Measurements from ENCODE around the gene HIGD1A. TPM values are rescaled to one million over a fixed set of nuclear protein-coding genes. Genes with fewer than 3 reads are reported as not detected.

Gene HIGD1A
- total and polyA plus RNA-seq, 9 of the 15 experiments (the other 6 are each of a cell fraction or from before 2014, with no cell fraction given), result 165 to 1,185 (median 333) TPM

DNA sequence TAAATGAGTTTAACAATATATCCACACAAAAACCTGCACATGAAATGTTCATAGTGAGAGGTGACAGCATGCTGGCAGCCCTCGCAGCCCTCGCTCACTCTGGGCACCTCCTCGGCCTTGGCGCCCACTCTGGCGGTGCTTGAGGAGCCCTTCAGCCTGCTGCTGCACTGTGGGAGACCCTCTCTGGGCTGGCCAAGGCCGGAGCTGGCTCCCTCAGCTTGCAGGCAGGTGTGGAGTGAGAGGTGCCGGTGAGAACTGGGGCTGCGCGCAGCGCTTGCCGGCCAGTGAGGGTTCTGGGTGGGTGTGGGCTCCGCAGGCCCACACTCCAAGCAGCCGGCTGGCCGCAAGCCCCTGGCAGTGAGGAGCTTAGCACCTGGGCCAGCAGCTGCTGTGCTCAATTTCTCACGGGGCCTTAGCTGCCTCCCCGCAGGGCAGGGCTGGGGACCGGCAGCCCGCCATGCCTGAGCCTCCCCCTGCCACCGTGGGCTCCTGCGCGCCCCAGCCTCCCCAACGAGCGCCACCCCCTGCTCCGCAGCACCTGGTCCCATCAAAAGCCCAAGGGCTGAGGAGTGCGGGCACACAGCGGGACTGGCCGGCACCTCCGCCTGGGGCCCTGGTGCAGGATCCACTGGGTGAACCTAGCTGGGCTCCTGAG lies 34.7 kb downstream of the HIGD1A start:
- no peak for FAIRE-seq
- no TSS peak for BruUV-seq (replicated peaks)
- Histone ChIP-seq H4K20me1 (replicated peaks; ENCODE audit: control insufficient read depth, insufficient read depth, low read length) (no peaks in the 10 kb centered on the region), H2AFZ (ENCODE audit: low read depth, low read length) (no peak overlapping the region), H3K4me1 (replicated peaks in 1 of 2; ENCODE audit: control insufficient read depth in 2 of 2, insufficient read depth in 2 of 2, low read length in 2 of 2) (peaks cover 0 to 8% of the 10 kb centered on the region in 2 experiments; a peak in 2 of 5 replicates), H3K4me2 (ENCODE audit: insufficient read depth, low read length) (no peak overlapping the region), H3K9ac (ENCODE audit: insufficient read depth in 1 of 2, low read depth in 2 of 2, low read length in 2 of 2) (no peak overlapping the region), H3K36me3 (ENCODE audit: control insufficient read depth, insufficient read depth, low read length) (no peaks in the 10 kb centered on the region), H3K4me3 (no peak overlapping the region), H3K79me2 (ENCODE audit: control insufficient read depth, insufficient read depth, low read length) (no peaks in the 10 kb centered on the region), H3K9me1 (ENCODE audit: control insufficient read depth, insufficient read depth, low read length) (no peaks in the 10 kb centered on the region), H3K27me3 (ENCODE audit: control insufficient read depth in 2 of 2, insufficient read depth in 2 of 2, low read length in 2 of 2) (peaks cover 4 to 9% of the 10 kb centered on the region in 2 experiments; a peak in 4 of 5 replicates), H3K27ac (ENCODE audit: extremely low read depth, low read depth, low read length) (no peak overlapping the region), H3K9me3 (replicated peaks; ENCODE audit: control insufficient read depth, insufficient read depth, low read depth, low read length) (no peaks in the 10 kb centered on the region; the same call in 1 of the 2 replicates)
- CTCF ChIA-PET (ENCODE audit: low intra/inter-chr PET ratio), result no interaction called here
- ATAC-seq, result no peak
- no peak for TF ChIP-seq E2F3 (CRISPR knock-in tag; IDR thresholded peaks at IDR 0.05)
- TF ChIP-seq KLF1 (tag; IDR thresholded peaks at IDR 0.05), result no peak
- TF ChIP-seq, protein P1, sequence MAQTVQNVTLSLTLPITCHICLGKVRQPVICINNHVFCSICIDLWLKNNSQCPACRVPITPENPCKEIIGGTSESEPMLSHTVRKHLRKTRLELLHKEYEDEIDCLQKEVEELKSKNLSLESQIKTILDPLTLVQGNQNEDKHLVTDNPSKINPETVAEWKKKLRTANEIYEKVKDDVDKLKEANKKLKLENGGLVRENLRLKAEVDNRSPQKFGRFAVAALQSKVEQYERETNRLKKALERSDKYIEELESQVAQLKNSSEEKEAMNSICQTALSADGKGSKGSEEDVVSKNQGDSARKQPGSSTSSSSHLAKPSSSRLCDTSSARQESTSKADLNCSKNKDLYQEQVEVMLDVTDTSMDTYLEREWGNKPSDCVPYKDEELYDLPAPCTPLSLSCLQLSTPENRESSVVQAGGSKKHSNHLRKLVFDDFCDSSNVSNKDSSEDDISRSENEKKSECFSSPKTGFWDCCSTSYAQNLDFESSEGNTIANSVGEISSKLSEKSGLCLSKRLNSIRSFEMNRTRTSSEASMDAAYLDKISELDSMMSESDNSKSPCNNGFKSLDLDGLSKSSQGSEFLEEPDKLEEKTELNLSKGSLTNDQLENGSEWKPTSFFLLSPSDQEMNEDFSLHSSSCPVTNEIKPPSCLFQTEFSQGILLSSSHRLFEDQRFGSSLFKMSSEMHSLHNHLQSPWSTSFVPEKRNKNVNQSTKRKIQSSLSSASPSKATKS (CRISPR knock-in tag; IDR thresholded peaks at IDR 0.05), result no peak
- no peak for DNase-seq (ENCODE audit: extremely low read depth in 1 of 4, low spot score in 3 of 4)
- intact Hi-C loops (cut with micrococcal nuclease), result no loop called here
- WGBS (ENCODE audit: insufficient coverage, low coverage, missing lambda C conversion rate), result 46% methylated on average over 21 of the region's 28 CpGs
- in situ Hi-C loops (cut with MboI), result no loop called here
- POLR2A ChIA-PET, result interaction anchor here (0.6 kb wide), 1 partner anchor 53 kb away, joined by 3 read pairs; no protein-coding TSS in a partner anchor
